Measurements from ENCODE around the gene ZFX.

ZFX gene

DNA sequence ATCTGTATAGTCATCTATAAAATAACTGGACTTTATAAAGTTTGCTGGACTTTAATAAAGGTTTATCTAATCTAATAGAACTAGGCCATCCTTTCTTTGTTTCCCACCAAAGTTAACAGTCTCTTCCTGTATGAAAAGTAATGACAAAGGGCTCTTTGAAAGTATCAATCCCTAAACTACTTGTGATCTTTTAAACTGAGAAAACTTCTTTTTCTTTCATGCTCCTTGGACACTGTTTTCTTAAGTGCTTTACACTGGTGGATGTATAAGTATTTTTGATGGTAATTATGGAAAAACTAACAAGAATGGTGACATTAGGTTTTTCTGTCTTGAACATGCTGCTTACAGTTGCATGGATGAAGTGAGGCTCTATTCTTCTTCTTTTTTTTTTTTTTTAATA is 2.4 kb upstream of the ZFX start:
- no peaks in the 10 kb centered on the region for H3K9me3 ChIP-seq (ENCODE audit: severe bottlenecking)
- peak overlapping the region; percentile 91 for H3K27ac ChIP-seq (ENCODE audit: poor library complexity, severe bottlenecking)
- ATAC-seq (ENCODE audit: low read depth) (no peak), DNase-seq (ENCODE audit: low spot score) (no peak)
- no peaks in the 10 kb centered on the region for H3K27me3 ChIP-seq (ENCODE audit: insufficient read depth, poor library complexity, severe bottlenecking)
- peaks cover 27% of the 10 kb centered on the region for H3K4me1 ChIP-seq (ENCODE audit: insufficient read depth, poor library complexity, severe bottlenecking)
- H3K4me3 ChIP-seq (ENCODE audit: severe bottlenecking): no peak overlapping the region
- H3K36me3 ChIP-seq (ENCODE audit: low read depth): 0 out of 2 replicates have a peak, but pooled peaks cover 3% of the 10 kb centered on the region
- no peak for TF ChIP-seq CTCF (IDR thresholded peaks at IDR 0.05; ENCODE audit: poor library complexity, severe bottlenecking)

- no peak for ATAC-seq (ENCODE audit: low read depth)
- Histone ChIP-seq H3K4me3 (ENCODE audit: severe bottlenecking) (no peak overlapping the region), H3K27me3 (ENCODE audit: insufficient read depth, poor library complexity, severe bottlenecking) (no peaks in the 10 kb centered on the region), H3K9me3 (ENCODE audit: severe bottlenecking) (no peaks in the 10 kb centered on the region), H3K27ac (ENCODE audit: poor library complexity, severe bottlenecking) (peak overlapping the region; percentile 91), H3K36me3 (ENCODE audit: low read depth) (peaks cover 4% of the 10 kb centered on the region; the same call in 1 of the 2 replicates), H3K4me1 (ENCODE audit: insufficient read depth, poor library complexity, severe bottlenecking) (peaks cover 32% of the 10 kb centered on the region)
- DNase-seq (ENCODE audit: low spot score): no peak
- TF ChIP-seq CTCF (IDR thresholded peaks at IDR 0.05; ENCODE audit: poor library complexity, severe bottlenecking): no peak
Observed at GRCh38 chrX:24148121-24148520, 1.4 kb upstream of the ZFX start.

DNA sequence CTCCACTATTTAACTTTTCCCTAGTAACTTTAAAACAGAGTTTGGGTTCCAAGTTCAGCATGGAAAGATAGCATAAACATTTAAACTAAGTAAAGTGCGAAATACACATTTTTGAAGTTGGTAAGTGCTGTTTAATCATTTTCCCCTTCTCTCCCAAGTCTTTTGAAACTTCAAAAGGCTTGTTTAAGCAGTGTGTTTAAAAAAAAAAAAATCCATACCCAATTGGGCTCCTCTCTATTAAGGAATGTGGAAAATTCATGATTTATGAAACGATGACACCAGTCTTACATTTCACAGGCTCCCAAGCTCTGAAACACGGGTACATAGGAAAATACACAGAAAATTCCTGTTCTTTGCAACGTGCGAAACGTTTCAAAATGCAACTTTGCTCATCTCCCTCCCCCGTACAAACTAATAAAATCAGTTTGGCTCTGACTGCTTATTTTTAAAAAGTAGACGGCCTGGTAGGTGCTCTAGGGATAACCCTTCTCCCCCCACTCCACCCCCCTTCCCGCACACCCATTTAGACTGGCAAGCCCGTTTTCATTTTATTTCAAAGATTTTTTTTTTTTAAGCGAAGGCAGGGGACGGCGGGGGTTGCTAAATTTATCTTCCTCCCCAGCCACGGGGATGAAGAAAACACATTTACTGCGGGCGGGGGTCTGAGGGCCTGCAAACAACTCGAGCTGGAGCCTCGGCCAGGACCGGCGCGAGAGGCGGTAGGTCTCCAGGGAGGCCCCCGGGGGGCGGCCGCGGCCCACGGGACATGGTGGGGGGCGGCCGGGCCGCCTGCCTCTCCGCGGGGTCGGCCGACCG is 786 bp upstream of the ZFX start:
- TF ChIP-seq CTCF (IDR thresholded peaks at IDR 0.05; ENCODE audit: poor library complexity, severe bottlenecking): no peak
- no peak for ATAC-seq (ENCODE audit: low read depth)
- DNase-seq (ENCODE audit: low spot score): no peak
- H3K27ac ChIP-seq (ENCODE audit: poor library complexity, severe bottlenecking): peak overlapping the region; percentile 91
- peaks cover 10% of the 10 kb centered on the region; the same call in 1 of the 2 replicates for H3K36me3 ChIP-seq (ENCODE audit: low read depth)
- peak overlapping the region; percentile 90 for H3K4me3 ChIP-seq (ENCODE audit: severe bottlenecking)
- H3K4me1 ChIP-seq (ENCODE audit: insufficient read depth, poor library complexity, severe bottlenecking): peaks cover 38% of the 10 kb centered on the region
- H3K9me3 ChIP-seq (ENCODE audit: severe bottlenecking): no peaks in the 10 kb centered on the region
- H3K27me3 ChIP-seq (ENCODE audit: insufficient read depth, poor library complexity, severe bottlenecking): no peaks in the 10 kb centered on the region

DNA sequence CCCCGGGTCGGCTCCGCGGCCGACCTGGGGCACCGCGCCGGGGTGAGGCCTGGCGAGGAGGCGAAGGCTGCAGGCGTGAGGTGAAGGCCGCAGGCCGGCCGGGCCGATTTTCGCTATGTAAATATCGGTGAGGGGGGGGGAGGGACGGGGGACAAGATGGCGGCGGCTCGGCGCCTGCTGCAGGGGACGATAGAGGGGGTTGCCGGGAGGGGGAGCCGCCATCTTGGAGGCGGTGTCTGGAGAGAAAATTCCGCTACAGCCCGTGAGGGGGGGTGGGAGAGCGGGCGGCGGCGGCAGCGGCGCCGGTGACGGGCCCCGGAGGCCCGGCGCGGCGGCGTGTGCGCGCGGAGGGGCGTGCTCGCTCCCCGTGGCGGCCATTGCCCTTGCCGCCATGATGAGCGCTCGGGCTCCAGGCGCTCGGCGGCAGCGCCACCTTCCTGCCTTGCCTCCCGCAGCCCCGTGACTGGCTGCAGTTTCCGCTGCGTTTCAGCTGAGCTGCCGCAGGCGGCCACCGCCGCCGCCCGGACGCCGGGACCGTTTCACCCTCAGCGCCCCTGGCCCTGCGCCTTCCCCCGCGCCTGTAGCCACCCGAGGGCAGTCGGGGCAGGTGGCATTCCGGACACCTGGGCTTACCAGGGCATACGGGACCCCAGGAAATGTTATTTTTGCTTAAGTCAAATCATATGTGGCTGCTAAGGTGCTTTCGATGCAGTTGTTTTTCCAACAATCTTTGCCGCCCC is 692 bp downstream of the ZFX start:
- Histone ChIP-seq H3K4me3 (ENCODE audit: severe bottlenecking) (peak overlapping the region; percentile 90), H3K36me3 (ENCODE audit: low read depth) (peaks cover 15% of the 10 kb centered on the region; the same call in 1 of the 2 replicates), H3K27ac (ENCODE audit: poor library complexity, severe bottlenecking) (peak overlapping the region; percentile 91), H3K27me3 (ENCODE audit: insufficient read depth, poor library complexity, severe bottlenecking) (no peaks in the 10 kb centered on the region), H3K4me1 (ENCODE audit: insufficient read depth, poor library complexity, severe bottlenecking) (peaks cover 42% of the 10 kb centered on the region), H3K9me3 (ENCODE audit: severe bottlenecking) (no peaks in the 10 kb centered on the region)
- DNase-seq (ENCODE audit: low spot score) (peak; percentile 68), ATAC-seq (ENCODE audit: low read depth) (peak; percentile 58)
- peak; percentile 37 for TF ChIP-seq CTCF (IDR thresholded peaks at IDR 0.05; ENCODE audit: poor library complexity, severe bottlenecking)
